CD4-positive, alpha-beta T cell treated with Interleukin-17A for 4 hours (primary cell): ENCODE data around the gene GLP2R.

Experiments
- DNase-seq: peaks from one replicate; pipeline ENCODE4 v3.0.0-alpha.2; 2020; ENCODE audit warnings: mixed read lengths

Gene GLP2R

GRCh38 chr17:9859781-9860180, 34.1 kb downstream of the GLP2R start:
- DNase-seq, result no peak

GRCh38 chr17:9860851-9861250, 35.1 kb downstream of the GLP2R start:
- no peak for DNase-seq

- DNase-seq, result no peak
These were observed 36.5 kb downstream of the GLP2R start for GRCh38 chr17:9862220-9862619.

GRCh38 chr17:9862949-9863348, 37.2 kb downstream of the GLP2R start:
- no peak for DNase-seq

GRCh38 chr17:9865586-9865985, 39.9 kb downstream of the GLP2R start:
- no peak for DNase-seq

- DNase-seq, result no peak
These were observed 42.8 kb downstream of the GLP2R start for GRCh38 chr17:9868552-9868951.

GRCh38 chr17:9872852-9873251, 47.1 kb downstream of the GLP2R start:
- DNase-seq, result no peak

- no peak for DNase-seq
These were observed 49.0 kb downstream of the GLP2R start for GRCh38 chr17:9874722-9875121.

- no peak for DNase-seq
These were observed 49.7 kb downstream of the GLP2R start for GRCh38 chr17:9875441-9875840.

GRCh38 chr17:9878356-9878755, 52.6 kb downstream of the GLP2R start:
- no peak for DNase-seq

- DNase-seq, result no peak
These were observed 53.2 kb downstream of the GLP2R start for GRCh38 chr17:9878786-9879525.

GRCh38 chr17:9880582-9880999, 54.9 kb downstream of the GLP2R start:
- no peak for DNase-seq

GRCh38 chr17:9883451-9883850, 57.7 kb downstream of the GLP2R start:
- no peak for DNase-seq

- no peak for DNase-seq
These were observed 60.6 kb downstream of the GLP2R start for GRCh38 chr17:9886141-9886930.

- DNase-seq, result no peak
These were observed 61.8 kb downstream of the GLP2R start for GRCh38 chr17:9887508-9887907.

- DNase-seq, result no peak
These were observed 64.4 kb downstream of the GLP2R start for GRCh38 chr17:9890124-9890523.

- DNase-seq, result no peak
These were observed 67.8 kb downstream of the GLP2R start for GRCh38 chr17:9893411-9894012.

GRCh38 chr17:9894231-9894630, 68.5 kb downstream of the GLP2R start:
- no peak for DNase-seq

GRCh38 chr17:9895923-9896322, 70.2 kb downstream of the GLP2R start:
- DNase-seq, result no peak

- no peak for DNase-seq
These were observed 71.7 kb downstream of the GLP2R start for GRCh38 chr17:9897372-9897968.

GRCh38 chr17:9898812-9899211, 73.1 kb downstream of the GLP2R start:
- DNase-seq, result no peak

- DNase-seq, result no peak
These were observed 73.7 kb downstream of the GLP2R start for GRCh38 chr17:9899280-9900043.
